GM12801 (cell line): ENCODE measurements around the gene HGD.

Source experiments
- CTCF ChIP-seq: IDR thresholded peaks from one replicate; pipeline ENCODE4 v1.5.1; 2011; ENCODE audit warnings: control low read depth; ENCODE audit not compliant: insufficient read length; ENCODE audit errors: extremely low read depth

The HGD gene

GRCh38 chr3:120642368-120642948, 39.6 kb downstream of the HGD start:
- TF ChIP-seq CTCF = no peak

GRCh38 chr3:120641696-120642246, 40.3 kb downstream of the HGD start:
- no peak for TF ChIP-seq CTCF

- no peak for TF ChIP-seq CTCF
Measured at GRCh38 chr3:120640231-120640630, 41.8 kb downstream of the HGD start.

DNA sequence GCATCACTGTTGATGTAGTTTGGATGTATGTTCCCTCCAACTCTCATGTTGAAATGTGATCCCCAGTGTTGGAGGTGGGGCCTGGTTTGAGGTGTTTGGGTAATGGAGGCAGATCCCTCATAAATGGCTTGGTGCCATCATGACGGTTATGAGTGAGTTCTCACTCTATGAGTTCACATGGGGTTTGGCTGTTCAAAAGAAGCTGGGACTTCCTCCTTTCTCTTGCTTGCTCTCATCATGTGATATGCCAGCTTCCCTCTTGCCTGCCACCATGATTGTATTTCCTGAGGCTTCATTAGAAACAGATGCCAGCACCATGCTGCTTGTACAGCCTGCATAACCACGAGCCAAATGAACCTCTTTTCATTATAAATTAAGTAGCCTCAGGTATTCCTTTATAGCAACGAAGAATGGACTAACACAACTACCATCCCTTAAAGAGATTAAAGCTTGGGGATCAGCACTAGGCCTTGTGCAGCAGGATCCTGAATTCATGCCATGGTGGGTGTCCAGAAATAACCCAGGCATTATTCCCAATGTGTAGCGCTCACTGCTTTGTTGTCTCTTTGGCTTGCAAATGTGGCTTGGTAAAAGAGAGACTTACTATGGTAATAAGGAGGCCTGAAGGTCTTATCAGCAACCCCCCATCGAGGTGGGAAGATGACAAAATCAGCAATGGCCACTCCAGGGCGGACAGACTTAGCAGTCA, 44.0 kb downstream of the HGD start:
- no peak for TF ChIP-seq CTCF

- TF ChIP-seq CTCF = no peak
Measured at GRCh38 chr3:120636795-120637401, 45.1 kb downstream of the HGD start.

DNA sequence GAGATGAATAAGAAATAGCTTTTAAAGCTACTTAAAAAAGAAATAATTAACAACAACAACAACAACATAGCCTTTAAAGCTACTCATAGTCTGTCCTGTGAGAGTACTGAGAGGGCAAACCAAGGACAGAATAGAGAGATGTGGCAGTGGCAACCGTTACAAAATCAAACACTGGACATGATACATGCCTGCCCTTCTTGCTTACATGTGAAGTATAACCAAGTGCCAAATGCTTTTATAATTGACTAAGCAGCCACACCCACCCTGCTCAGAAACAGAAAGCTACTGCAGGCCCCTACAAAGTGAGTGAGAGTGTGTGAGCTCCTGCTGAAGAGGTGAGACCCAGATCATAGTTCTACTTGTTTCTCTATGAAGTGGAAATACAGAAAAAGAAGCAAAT, 47.5 kb downstream of the HGD start:
- no peak for TF ChIP-seq CTCF

GRCh38 chr3:120625159-120625586, 56.9 kb downstream of the HGD start:
- TF ChIP-seq CTCF = no peak
